WTC11 (cell line): ENCODE measurements around the gene EFS. TPM values are rescaled to one million over a fixed set of nuclear protein-coding genes. Genes with fewer than 3 reads are reported as not detected.
"Not testable (repeated sequence)": the region's sequence is repeated elsewhere in the genome, so short reads cannot be mapped to it uniquely, and the experiment has no call there.

Experiments used
- ATAC-seq: fragments of 200-7000 bp; cut with Tn5 transposase; 2 replicates; pipeline ENCODE4 v1.10.0; 2021; ENCODE audit warnings: mild to moderate bottlenecking, moderate library complexity
- CTCF ChIA-PET: fragments of 300-600 bp; sonication (Branson Sonifier 250); formaldehyde crosslinking; loops from one replicate; lab custom pipeline; 2021; ENCODE audit warnings: antibody characterized with exemption; lab: Charles Lee
- POLR2A ChIA-PET: fragments of 350-600 bp; sonication (Branson Sonifier 250); formaldehyde crosslinking; loops from one replicate; lab custom pipeline; 2021; ENCODE audit warnings: antibody characterized with exemption; lab: Charles Lee
- DNase-seq: peaks from one replicate; pipeline ENCODE4 v3.0.0; 2021; ENCODE audit warnings: low spot score
- H3K27ac Mint-ChIP-seq: 2 replicates; pipeline ENCODE4 v1.8.0; 2021; ENCODE audit warnings: mixed read lengths
- H3K27me3 Mint-ChIP-seq: 2 replicates; pipeline ENCODE4 v1.8.0; 2021; ENCODE audit warnings: low read depth, mild to moderate bottlenecking, moderate library complexity, mixed read lengths
- H3K36me3 Mint-ChIP-seq: 2 replicates; pipeline ENCODE4 v1.8.0; 2021; ENCODE audit warnings: mixed read lengths
- H3K4me1 Mint-ChIP-seq: 2 replicates; pipeline ENCODE4 v1.8.0; 2022; ENCODE audit warnings: mixed read lengths
- H3K4me3 Mint-ChIP-seq: 2 replicates; pipeline ENCODE4 v1.8.0; 2021; ENCODE audit warnings: mild to moderate bottlenecking, moderate library complexity, mixed read lengths
- H3K9me3 Mint-ChIP-seq: 2 replicates; pipeline ENCODE4 v1.8.0; 2021; ENCODE audit warnings: mixed read lengths
- CREB1 ChIP-seq: sonication (generic); formaldehyde crosslinking; IDR thresholded peaks from 2 replicates; pipeline ENCODE4 v1.8.0; 2023; ENCODE audit warnings: mild to moderate bottlenecking, missing genetic modification reagents
- ESRRA ChIP-seq: sonication (generic); formaldehyde crosslinking; IDR thresholded peaks from 2 replicates; pipeline ENCODE4 v1.8.1; 2022; ENCODE audit warnings: mild to moderate bottlenecking, missing genetic modification reagents, borderline replicate concordance
- ETV6 ChIP-seq: sonication (generic); formaldehyde crosslinking; IDR thresholded peaks from 2 replicates; pipeline ENCODE4 v1.8.1; 2022; ENCODE audit warnings: mild to moderate bottlenecking, missing genetic modification reagents
- FOXJ3 ChIP-seq: sonication (generic); formaldehyde crosslinking; IDR thresholded peaks from 2 replicates; pipeline ENCODE4 v1.9.0; 2021; ENCODE audit warnings: missing genetic modification reagents, mild to moderate bottlenecking, borderline replicate concordance
- HMGA2 ChIP-seq: fragments of 250-450 bp; sonication (Bioruptor Pico); IDR thresholded peaks from 2 replicates; pipeline ENCODE4 v1.4.0; 2021; ENCODE audit warnings: mild to moderate bottlenecking, moderate library complexity
- IRF2 ChIP-seq: sonication (generic); formaldehyde crosslinking; IDR thresholded peaks from 2 replicates; pipeline ENCODE4 v1.8.0; 2022; ENCODE audit warnings: low read depth, missing genetic modification reagents, borderline replicate concordance
- JUN ChIP-seq: sonication (generic); formaldehyde crosslinking; IDR thresholded peaks from 2 replicates; pipeline ENCODE4 v1.8.0; 2023; ENCODE audit warnings: mild to moderate bottlenecking, missing genetic modification reagents
- MXD4 ChIP-seq: fragments of 250-450 bp; sonication (Bioruptor Pico); IDR thresholded peaks from 2 replicates; pipeline ENCODE4 v1.8.0; 2021; ENCODE audit warnings: mild to moderate bottlenecking, moderate library complexity, borderline replicate concordance
- NR3C1 ChIP-seq: sonication (generic); formaldehyde crosslinking; conservative IDR thresholded peaks from 2 replicates; pipeline ENCODE4 v1.8.1; 2023; ENCODE audit warnings: low read depth, mild to moderate bottlenecking, missing genetic modification reagents
- OVOL2 ChIP-seq: fragments of 250-450 bp; sonication (Bioruptor Pico); IDR thresholded peaks from 2 replicates; pipeline ENCODE4 v1.9.0; 2021; ENCODE audit warnings: mild to moderate bottlenecking, borderline replicate concordance
- PRRX2 ChIP-seq: fragments of 250-450 bp; sonication (Bioruptor Pico); IDR thresholded peaks from 2 replicates; pipeline ENCODE4 v1.8.0; 2021; ENCODE audit warnings: mild to moderate bottlenecking
- RORB ChIP-seq: fragments of 250-450 bp; sonication (Bioruptor Pico); IDR thresholded peaks from 2 replicates; pipeline ENCODE4 v1.9.0; 2021; ENCODE audit warnings: mild to moderate bottlenecking
- SOX15 ChIP-seq: fragments of 250-450 bp; sonication (Bioruptor Pico); IDR thresholded peaks from 2 replicates; pipeline ENCODE4 v1.9.0; 2021; ENCODE audit warnings: mild to moderate bottlenecking
- TP53 ChIP-seq: sonication (generic); formaldehyde crosslinking; IDR thresholded peaks from 2 replicates; pipeline ENCODE4 v1.8.1; 2023; ENCODE audit warnings: mild to moderate bottlenecking, missing genetic modification reagents
- ZNF121 ChIP-seq: sonication (generic); formaldehyde crosslinking; IDR thresholded peaks from 2 replicates; pipeline ENCODE4 v1.8.0; 2023; ENCODE audit warnings: missing genetic modification reagents
- ZNF232 ChIP-seq: sonication (generic); formaldehyde crosslinking; IDR thresholded peaks from 2 replicates; pipeline ENCODE4 v1.8.0; 2022; ENCODE audit warnings: mild to moderate bottlenecking, missing genetic modification reagents
- ZNF317 ChIP-seq: sonication (generic); formaldehyde crosslinking; IDR thresholded peaks from 2 replicates; pipeline ENCODE4 v1.8.1; 2023; ENCODE audit warnings: low read depth, mild to moderate bottlenecking, moderate library complexity, missing genetic modification reagents, borderline replicate concordance
- ZNF396 ChIP-seq: fragments of 250-450 bp; sonication (Bioruptor Pico); IDR thresholded peaks from 2 replicates; pipeline ENCODE4 v1.8.0; 2021; ENCODE audit warnings: mild to moderate bottlenecking, moderate library complexity, borderline replicate concordance
- ZNF671 ChIP-seq: fragments of 250-450 bp; sonication (Bioruptor Pico); IDR thresholded peaks from 2 replicates; pipeline ENCODE4 v1.8.0; 2021; ENCODE audit warnings: mild to moderate bottlenecking
- total RNA-seq: library from RNA; stranded (reverse); gene quantifications from 3 replicates; pipeline ENCODE4 v1.2.3, GENCODE V29; 2021
- TF ChIP-seq, protein P1 (sequence below): sonication (generic); formaldehyde crosslinking; IDR thresholded peaks from 2 replicates; pipeline ENCODE4 v1.8.1; 2022; ENCODE audit warnings: missing genetic modification reagents, borderline replicate concordance
- TF ChIP-seq, protein P2 (sequence below): sonication (generic); formaldehyde crosslinking; IDR thresholded peaks from 2 replicates; pipeline ENCODE4 v1.8.1; 2023; ENCODE audit warnings: mild to moderate bottlenecking, missing genetic modification reagents
- TF ChIP-seq, protein P3 (sequence below): sonication (generic); formaldehyde crosslinking; IDR thresholded peaks from 2 replicates; pipeline ENCODE4 v1.8.1; 2023; ENCODE audit warnings: mild to moderate bottlenecking, missing genetic modification reagents, moderate library complexity
- TF ChIP-seq, protein P4 (sequence below): sonication (generic); formaldehyde crosslinking; IDR thresholded peaks from 2 replicates; pipeline ENCODE4 v1.8.0; 2023; ENCODE audit warnings: missing genetic modification reagents
- TF ChIP-seq, protein P5 (sequence below): sonication (generic); formaldehyde crosslinking; IDR thresholded peaks from 2 replicates; pipeline ENCODE4 v1.8.1; 2022; ENCODE audit warnings: mild to moderate bottlenecking, missing genetic modification reagents, moderate library complexity, borderline replicate concordance
- TF ChIP-seq, protein P6 (sequence below): sonication (generic); formaldehyde crosslinking; IDR thresholded peaks from 2 replicates; pipeline ENCODE4 v1.8.1; 2023; ENCODE audit warnings: mild to moderate bottlenecking, missing genetic modification reagents, moderate library complexity
- TF ChIP-seq, protein P7 (sequence below): sonication (generic); formaldehyde crosslinking; IDR thresholded peaks from 2 replicates; pipeline ENCODE4 v1.8.0; 2022; ENCODE audit warnings: mild to moderate bottlenecking, missing genetic modification reagents
- TF ChIP-seq, protein P8 (sequence below): sonication (generic); formaldehyde crosslinking; conservative IDR thresholded peaks from 2 replicates; pipeline ENCODE4 v1.8.1; 2022; ENCODE audit warnings: mild to moderate bottlenecking, missing genetic modification reagents
- TF ChIP-seq, protein P9 (sequence below): fragments of 250-450 bp; sonication (Bioruptor Pico); conservative IDR thresholded peaks from 2 replicates; pipeline ENCODE4 v1.9.0; 2021; ENCODE audit warnings: mild to moderate bottlenecking

Gene EFS
- total RNA-seq, 1 experiment from 2014 or later, result 35.3 TPM

DNA sequence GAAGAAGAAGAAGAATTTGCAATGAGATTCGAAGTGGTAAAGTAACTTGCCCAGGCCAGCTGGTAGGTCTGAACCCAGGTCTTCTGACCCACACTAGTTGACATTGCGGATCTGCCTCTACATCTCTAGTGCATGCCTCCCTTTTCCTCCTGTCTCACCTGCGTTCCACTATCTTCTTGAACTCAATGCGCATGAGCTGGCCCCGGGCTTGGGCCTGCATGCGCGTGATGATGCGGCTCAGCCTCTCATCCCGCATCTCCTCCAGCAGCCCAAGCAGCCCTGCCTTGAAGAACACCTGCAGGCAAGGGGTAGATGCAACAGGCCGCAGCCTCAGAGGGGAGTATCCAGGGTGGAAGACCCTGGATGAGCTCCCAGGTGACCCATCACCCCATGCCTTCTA, 31.2 kb upstream of the EFS start:
- POLR2A ChIA-PET, result no interaction called here
- H3K4me3 Mint-ChIP-seq, result no peak overlapping the region
- CTCF ChIA-PET, result interaction anchor here (1.9 to 2.6 kb wide), 2 partner anchors 16 kb away, joined by 6 to 14 read pairs; no protein-coding TSS in a partner anchor
- H3K27me3 Mint-ChIP-seq, result peaks cover 9% of the 10 kb centered on the region
- TF ChIP-seq, protein P1, sequence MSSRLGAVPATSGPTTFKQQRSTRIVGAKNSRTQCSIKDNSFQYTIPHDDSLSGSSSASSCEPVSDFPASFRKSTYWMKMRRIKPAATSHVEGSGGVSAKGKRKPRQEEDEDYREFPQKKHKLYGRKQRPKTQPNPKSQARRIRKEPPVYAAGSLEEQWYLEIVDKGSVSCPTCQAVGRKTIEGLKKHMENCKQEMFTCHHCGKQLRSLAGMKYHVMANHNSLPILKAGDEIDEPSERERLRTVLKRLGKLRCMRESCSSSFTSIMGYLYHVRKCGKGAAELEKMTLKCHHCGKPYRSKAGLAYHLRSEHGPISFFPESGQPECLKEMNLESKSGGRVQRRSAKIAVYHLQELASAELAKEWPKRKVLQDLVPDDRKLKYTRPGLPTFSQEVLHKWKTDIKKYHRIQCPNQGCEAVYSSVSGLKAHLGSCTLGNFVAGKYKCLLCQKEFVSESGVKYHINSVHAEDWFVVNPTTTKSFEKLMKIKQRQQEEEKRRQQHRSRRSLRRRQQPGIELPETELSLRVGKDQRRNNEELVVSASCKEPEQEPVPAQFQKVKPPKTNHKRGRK, result no peak
- TF ChIP-seq HMGA2 (no peak), TP53 (CRISPR knock-in tag) (no peak), ZNF317 (CRISPR knock-in tag) (no peak), JUN (CRISPR knock-in tag) (no peak), OVOL2 (CRISPR knock-in tag) (no peak), CREB1 (CRISPR knock-in tag) (no peak), FOXJ3 (CRISPR knock-in tag) (no peak)
- TF ChIP-seq, protein P2, sequence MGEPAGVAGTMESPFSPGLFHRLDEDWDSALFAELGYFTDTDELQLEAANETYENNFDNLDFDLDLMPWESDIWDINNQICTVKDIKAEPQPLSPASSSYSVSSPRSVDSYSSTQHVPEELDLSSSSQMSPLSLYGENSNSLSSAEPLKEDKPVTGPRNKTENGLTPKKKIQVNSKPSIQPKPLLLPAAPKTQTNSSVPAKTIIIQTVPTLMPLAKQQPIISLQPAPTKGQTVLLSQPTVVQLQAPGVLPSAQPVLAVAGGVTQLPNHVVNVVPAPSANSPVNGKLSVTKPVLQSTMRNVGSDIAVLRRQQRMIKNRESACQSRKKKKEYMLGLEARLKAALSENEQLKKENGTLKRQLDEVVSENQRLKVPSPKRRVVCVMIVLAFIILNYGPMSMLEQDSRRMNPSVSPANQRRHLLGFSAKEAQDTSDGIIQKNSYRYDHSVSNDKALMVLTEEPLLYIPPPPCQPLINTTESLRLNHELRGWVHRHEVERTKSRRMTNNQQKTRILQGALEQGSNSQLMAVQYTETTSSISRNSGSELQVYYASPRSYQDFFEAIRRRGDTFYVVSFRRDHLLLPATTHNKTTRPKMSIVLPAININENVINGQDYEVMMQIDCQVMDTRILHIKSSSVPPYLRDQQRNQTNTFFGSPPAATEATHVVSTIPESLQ (CRISPR knock-in tag), result no peak
- TF ChIP-seq, protein P3, sequence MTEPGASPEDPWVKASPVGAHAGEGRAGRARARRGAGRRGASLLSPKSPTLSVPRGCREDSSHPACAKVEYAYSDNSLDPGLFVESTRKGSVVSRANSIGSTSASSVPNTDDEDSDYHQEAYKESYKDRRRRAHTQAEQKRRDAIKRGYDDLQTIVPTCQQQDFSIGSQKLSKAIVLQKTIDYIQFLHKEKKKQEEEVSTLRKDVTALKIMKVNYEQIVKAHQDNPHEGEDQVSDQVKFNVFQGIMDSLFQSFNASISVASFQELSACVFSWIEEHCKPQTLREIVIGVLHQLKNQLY (CRISPR knock-in tag), result no peak
- TF ChIP-seq, protein P4, sequence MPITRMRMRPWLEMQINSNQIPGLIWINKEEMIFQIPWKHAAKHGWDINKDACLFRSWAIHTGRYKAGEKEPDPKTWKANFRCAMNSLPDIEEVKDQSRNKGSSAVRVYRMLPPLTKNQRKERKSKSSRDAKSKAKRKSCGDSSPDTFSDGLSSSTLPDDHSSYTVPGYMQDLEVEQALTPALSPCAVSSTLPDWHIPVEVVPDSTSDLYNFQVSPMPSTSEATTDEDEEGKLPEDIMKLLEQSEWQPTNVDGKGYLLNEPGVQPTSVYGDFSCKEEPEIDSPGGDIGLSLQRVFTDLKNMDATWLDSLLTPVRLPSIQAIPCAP (CRISPR knock-in tag), result no peak
- H3K36me3 Mint-ChIP-seq, result no peaks in the 10 kb centered on the region
- ATAC-seq, result no peak
- H3K27ac Mint-ChIP-seq, result no peak overlapping the region
- DNase-seq, result no peak
- peaks cover 6% of the 10 kb centered on the region for H3K4me1 Mint-ChIP-seq
- peaks cover 5% of the 10 kb centered on the region for H3K9me3 Mint-ChIP-seq

DNA sequence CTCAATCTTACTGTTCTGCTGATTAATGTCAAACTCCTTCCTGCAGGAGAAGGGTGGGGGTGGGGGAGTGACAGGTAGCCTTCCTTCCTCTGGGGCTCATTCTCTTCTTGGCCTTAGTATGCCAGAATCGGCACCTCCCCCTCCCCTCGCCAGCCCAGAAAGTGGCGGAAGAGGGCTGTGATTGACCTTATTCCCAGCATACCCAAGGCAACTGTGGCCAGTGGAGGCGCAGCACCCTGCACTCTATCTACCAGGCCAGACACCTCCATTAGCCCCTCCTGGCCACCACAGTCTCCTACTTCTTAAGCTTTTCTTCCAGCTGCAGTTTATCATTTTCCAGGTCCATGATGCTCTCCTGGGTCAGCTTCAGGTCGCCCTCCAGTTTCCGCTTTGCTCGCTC, 27.6 kb upstream of the EFS start:
- peaks cover 17% of the 10 kb centered on the region for H3K4me1 Mint-ChIP-seq

DNA sequence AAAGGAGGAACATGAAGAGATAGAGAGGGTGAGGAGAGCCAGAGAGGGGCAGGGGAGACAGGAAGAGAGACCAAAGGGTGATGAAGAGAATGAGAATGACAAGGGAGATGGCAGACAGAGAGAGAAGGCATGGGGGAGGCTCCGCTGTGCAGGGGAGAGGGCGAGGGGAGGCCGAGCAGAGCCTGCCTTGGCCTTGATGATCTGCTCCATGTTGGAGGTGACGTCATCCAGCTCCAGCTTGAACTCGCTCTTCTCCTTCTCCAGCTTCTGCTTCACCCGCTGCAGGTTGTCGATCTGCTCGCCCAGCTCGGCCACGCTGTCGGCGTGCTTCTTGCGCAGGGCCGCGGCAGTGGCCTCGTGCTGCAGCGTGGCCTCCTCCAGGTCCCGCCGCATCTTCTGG, 24.9 kb upstream of the EFS start:
- POLR2A ChIA-PET, result interaction anchor here (1.6 kb wide), 1 partner anchor 13 kb away, joined by 4 read pairs; the partner anchor contains the start of gene CMTM5
- CTCF ChIA-PET, result interaction anchor here (1.2 to 3.7 kb wide), 5 partner anchors 11 to 63 kb away, joined by 3 to 27 read pairs (median 6); partner anchors contain the start of gene CMTM5
- H3K27ac Mint-ChIP-seq, DNase-seq, ATAC-seq, H3K9me3 Mint-ChIP-seq, H3K4me3 Mint-ChIP-seq, H3K36me3 Mint-ChIP-seq: not testable (repeated sequence)
- peaks cover 17% of the 10 kb centered on the region for H3K4me1 Mint-ChIP-seq
- peaks cover 29% of the 10 kb centered on the region for H3K27me3 Mint-ChIP-seq

More for the DNA sequence above, 27.6 kb upstream of the EFS start:
- Mint-ChIP-seq H3K27me3 (peaks cover 30% of the 10 kb centered on the region), H3K27ac (no peak overlapping the region), H3K36me3 (no peaks in the 10 kb centered on the region), H3K4me3 (no peak overlapping the region), H3K9me3 (peaks cover 5% of the 10 kb centered on the region)
- ATAC-seq (peak; percentile 65), DNase-seq (no peak)
- POLR2A ChIA-PET, result interaction anchor here (0.6 kb wide), 1 partner anchor 63 kb away, joined by 3 read pairs; no protein-coding TSS in a partner anchor
- CTCF ChIA-PET, result interaction anchor here (0.7 to 2.4 kb wide), 4 partner anchors 13 to 272 kb away, joined by 4 to 18 read pairs (median 4); no protein-coding TSS in a partner anchor
- TF ChIP-seq, protein P5, sequence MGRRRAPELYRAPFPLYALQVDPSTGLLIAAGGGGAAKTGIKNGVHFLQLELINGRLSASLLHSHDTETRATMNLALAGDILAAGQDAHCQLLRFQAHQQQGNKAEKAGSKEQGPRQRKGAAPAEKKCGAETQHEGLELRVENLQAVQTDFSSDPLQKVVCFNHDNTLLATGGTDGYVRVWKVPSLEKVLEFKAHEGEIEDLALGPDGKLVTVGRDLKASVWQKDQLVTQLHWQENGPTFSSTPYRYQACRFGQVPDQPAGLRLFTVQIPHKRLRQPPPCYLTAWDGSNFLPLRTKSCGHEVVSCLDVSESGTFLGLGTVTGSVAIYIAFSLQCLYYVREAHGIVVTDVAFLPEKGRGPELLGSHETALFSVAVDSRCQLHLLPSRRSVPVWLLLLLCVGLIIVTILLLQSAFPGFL (CRISPR knock-in tag), result no peak
- TF ChIP-seq RORB (CRISPR knock-in tag) (no peak), NR3C1 (CRISPR knock-in tag) (no peak), ZNF232 (CRISPR knock-in tag) (no peak), PRRX2 (no peak), MXD4 (CRISPR knock-in tag) (no peak), ETV6 (CRISPR knock-in tag) (no peak), IRF2 (no peak), SOX15 (CRISPR knock-in tag) (no peak), ZNF121 (CRISPR knock-in tag) (no peak), ZNF396 (CRISPR knock-in tag) (no peak), ZNF671 (no peak), ESRRA (CRISPR knock-in tag) (no peak)
- TF ChIP-seq, protein P6, sequence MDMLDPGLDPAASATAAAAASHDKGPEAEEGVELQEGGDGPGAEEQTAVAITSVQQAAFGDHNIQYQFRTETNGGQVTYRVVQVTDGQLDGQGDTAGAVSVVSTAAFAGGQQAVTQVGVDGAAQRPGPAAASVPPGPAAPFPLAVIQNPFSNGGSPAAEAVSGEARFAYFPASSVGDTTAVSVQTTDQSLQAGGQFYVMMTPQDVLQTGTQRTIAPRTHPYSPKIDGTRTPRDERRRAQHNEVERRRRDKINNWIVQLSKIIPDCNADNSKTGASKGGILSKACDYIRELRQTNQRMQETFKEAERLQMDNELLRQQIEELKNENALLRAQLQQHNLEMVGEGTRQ (CRISPR knock-in tag), result no peak
- TF ChIP-seq, protein P7, sequence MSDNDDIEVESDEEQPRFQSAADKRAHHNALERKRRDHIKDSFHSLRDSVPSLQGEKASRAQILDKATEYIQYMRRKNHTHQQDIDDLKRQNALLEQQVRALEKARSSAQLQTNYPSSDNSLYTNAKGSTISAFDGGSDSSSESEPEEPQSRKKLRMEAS (CRISPR knock-in tag), result no peak
- TF ChIP-seq, protein P8, sequence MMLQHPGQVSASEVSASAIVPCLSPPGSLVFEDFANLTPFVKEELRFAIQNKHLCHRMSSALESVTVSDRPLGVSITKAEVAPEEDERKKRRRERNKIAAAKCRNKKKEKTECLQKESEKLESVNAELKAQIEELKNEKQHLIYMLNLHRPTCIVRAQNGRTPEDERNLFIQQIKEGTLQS (CRISPR knock-in tag), result no peak
- TF ChIP-seq, protein P9, sequence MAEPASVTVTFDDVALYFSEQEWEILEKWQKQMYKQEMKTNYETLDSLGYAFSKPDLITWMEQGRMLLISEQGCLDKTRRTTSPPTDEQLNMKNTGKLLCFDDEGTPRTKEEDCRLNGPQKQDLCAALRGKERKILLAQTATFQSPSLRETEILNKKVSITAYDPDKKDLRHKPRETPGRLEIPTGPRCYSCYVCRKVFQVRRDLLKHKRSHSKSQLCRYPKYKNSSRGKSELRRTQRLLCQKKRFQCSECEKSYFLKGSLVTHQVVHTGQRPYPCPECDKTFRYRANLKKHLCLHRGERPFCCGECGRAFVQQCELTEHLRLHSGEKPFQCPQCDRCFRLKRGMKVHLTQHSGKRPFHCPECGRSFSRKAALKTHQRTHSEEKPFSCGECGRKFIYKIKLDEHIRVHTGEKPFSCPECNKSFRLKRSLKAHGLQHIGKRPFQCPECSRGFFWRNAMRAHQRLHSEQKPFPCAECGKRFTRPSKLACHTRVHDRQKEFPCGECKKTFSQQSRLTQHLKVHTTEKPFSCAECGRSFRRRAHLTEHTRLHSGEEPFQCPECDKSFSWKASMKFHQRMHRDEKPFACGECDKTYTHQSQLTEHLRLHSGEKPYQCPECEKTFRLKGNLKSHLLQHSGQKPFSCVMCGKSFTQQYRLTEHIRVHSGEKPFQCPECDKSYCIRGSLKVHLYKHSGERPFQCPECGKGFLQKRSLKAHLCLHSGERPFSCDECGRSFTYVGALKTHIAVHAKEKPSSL (CRISPR knock-in tag), result no peak
